Adrenal gland (tissue), 12 donors: ENCODE measurements around the gene EDNRB. TPM values are rescaled to one million over a fixed set of nuclear protein-coding genes. Genes with fewer than 3 reads are reported as not detected.
A peak's percentile ranks its signal among the peaks of the same experiment; 100 is the strongest.
"Not testable (repeated sequence)": the region's sequence is repeated elsewhere in the genome, so short reads cannot be mapped to it uniquely, and the experiment has no call there.

Source experiments
- DNase-seq, 7 donors: peaks; one replicate each; pipeline ENCODE4 v3.0.0-alpha.2; 2019 to 2020
- H3K27ac ChIP-seq, 5 donors: fragments of 200-600 bp; sonication (generic) in 4 of 5; 1 replicate in 3 of 5; 2 replicates in 2 of 5; pipeline versions ENCODE4 v1.5.1 to v1.8.0; 2016 to 2020; ENCODE audit warnings: mild to moderate bottlenecking in 1 of 5
- H3K27me3 ChIP-seq: fragments of 200-600 bp; 2 replicates; pipeline ENCODE4 v1.8.0; 2021
- H3K36me3 ChIP-seq, 2 donors: fragments of 200-600 bp; replicated peaks in 1 of 2; 1 replicate in 1 of 2; 2 replicates in 1 of 2; pipeline versions ENCODE4 v1.5.1 to v1.8.0; 2018 to 2022
- H3K4me1 ChIP-seq, 2 donors: fragments of 200-600 bp; replicated peaks in 1 of 2; 1 replicate in 1 of 2; 2 replicates in 1 of 2; pipeline versions ENCODE4 v1.5.1 to v1.8.0; 2018 to 2021
- H3K4me3 ChIP-seq, 4 donors: fragments of 200-600 bp; sonication (generic) in 3 of 4; one replicate each; pipeline ENCODE4 v1.5.1; 2016 to 2018
- H3K9me3 ChIP-seq, 3 donors: fragments of 200-600 bp; sonication (generic) in 1 of 3; replicated peaks in 1 of 3; 1 replicate in 2 of 3; 2 replicates in 1 of 3; pipeline versions ENCODE4 v1.5.1 to v1.8.0; 2016 to 2021
- POLR2A ChIP-seq, 2 donors: fragments of 450-650 bp; IDR thresholded peaks; one replicate each; pipeline ENCODE4 v1.6.1; 2017; ENCODE audit warnings: antibody characterized with exemption in 2 of 2, mild to moderate bottlenecking in 2 of 2, moderate library complexity in 1 of 2
- WGBS, 4 donors: extraction: QIAGEN DNeasy Blood & Tissue Kit in 2 of 4; methylation state at CpG; one replicate each; pipeline versions ENCODE4 v1.1.5 to v1.1.7; 2013 to 2017; 5-methylcytosine and 5-hydroxymethylcytosine counted together
- intact Hi-C, 2 donors: fragments of 100-400 bp; cut with DNase I; formaldehyde crosslinking; loops; one replicate each; pipeline versions ENCODE4 v1.14.1 to v1.15.0; 2022 to 2023
- polyA plus RNA-seq, 3 donors: library from polyadenylated mRNA; stranded (reverse); fragments of 200-250 nt in 2 of 3; fragments of 350-450 nt in 1 of 3; fragmentation: Illumina TruSeq in 1 of 3; extraction: RNeasy Lipid Tissue Mini Kit (QIAGEN cat#74804) in 1 of 3; gene quantifications; one replicate each; pipeline ENCODE4 v1.2.3, GENCODE V29; 2013 to 2014
- total RNA-seq, 9 donors: library from RNA; depleted of rRNA in 4 of 9; stranded (reverse); fragments of >200 nt in 4 of 9; fragments of 120-200 nt in 1 of 9; fragmentation: NEBNext Ultra II Directional in 1 of 9; extraction: Animal tissue kit (Norgen Biotek cat#: 25700) in 1 of 9; gene quantifications; one replicate each; pipeline versions ENCODE4 v1.1.0 to v1.2.4, GENCODE V29; 2013 to 2023
- TF ChIP-seq, protein P1 (sequence below), 6 experiments: fragments of 450-650 bp in 4 of 6; fragments of 200-600 bp in 2 of 6; sonication (generic) in 1 of 6; IDR thresholded peaks; 1 replicate in 5 of 6; 2 replicates in 1 of 6; pipeline versions ENCODE4 v1.5.1 to v1.8.0; 2016 to 2021; ENCODE audit warnings: antibody characterized with exemption in 6 of 6, mild to moderate bottlenecking in 2 of 6, moderate library complexity in 1 of 6
- donor health status: healthy with polysubstance abuse.
- donor health status: Bipolar disorder and iron deficiency.
- donor health status: DM: yes; HTN: yes; CAD: no.
- donor health status: DM: no; HTN: no; CAD: no.
- donor health status: DM: no; HTN: no; CAD: no.
- donor health status: DM: yes; HTN: yes; CAD: no.

EDNRB gene
- total and polyA plus RNA-seq, 12 donors: 14.0 to 216 (median 91.5) TPM

GRCh38 chr13:77859450-77859849 is 59.2 kb downstream of the EDNRB start:
- 59 to 69% (median 63%) methylated on average over 8 of the region's 8 CpGs for WGBS, 4 donors
- Histone ChIP-seq H3K36me3 (no peaks in the 10 kb centered on the region), H3K27ac (peak overlapping the region in 3 of 5 donors; percentile 11 to 64 (median 59)), H3K4me1 (no peaks in the 10 kb centered on the region), H3K27me3 (no peaks in the 10 kb centered on the region), H3K4me3 (no peak overlapping the region), H3K9me3 (no peaks in the 10 kb centered on the region)
- intact Hi-C loops: no loop called here
- DNase-seq: peak in 5 of 7 donors; percentile 17 to 59 (median 35)
- TF ChIP-seq POLR2A (IDR thresholded peaks at IDR 0.05): no peak
- TF ChIP-seq, protein P1, sequence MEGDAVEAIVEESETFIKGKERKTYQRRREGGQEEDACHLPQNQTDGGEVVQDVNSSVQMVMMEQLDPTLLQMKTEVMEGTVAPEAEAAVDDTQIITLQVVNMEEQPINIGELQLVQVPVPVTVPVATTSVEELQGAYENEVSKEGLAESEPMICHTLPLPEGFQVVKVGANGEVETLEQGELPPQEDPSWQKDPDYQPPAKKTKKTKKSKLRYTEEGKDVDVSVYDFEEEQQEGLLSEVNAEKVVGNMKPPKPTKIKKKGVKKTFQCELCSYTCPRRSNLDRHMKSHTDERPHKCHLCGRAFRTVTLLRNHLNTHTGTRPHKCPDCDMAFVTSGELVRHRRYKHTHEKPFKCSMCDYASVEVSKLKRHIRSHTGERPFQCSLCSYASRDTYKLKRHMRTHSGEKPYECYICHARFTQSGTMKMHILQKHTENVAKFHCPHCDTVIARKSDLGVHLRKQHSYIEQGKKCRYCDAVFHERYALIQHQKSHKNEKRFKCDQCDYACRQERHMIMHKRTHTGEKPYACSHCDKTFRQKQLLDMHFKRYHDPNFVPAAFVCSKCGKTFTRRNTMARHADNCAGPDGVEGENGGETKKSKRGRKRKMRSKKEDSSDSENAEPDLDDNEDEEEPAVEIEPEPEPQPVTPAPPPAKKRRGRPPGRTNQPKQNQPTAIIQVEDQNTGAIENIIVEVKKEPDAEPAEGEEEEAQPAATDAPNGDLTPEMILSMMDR (IDR thresholded peaks at IDR 0.05): no peak

GRCh38 chr13:77857531-77858209 is 61.0 kb downstream of the EDNRB start:
- Histone ChIP-seq H3K4me3 (no peak overlapping the region), H3K9me3 (no peaks in the 10 kb centered on the region), H3K4me1 (no peaks in the 10 kb centered on the region), H3K36me3 (no peaks in the 10 kb centered on the region), H3K27me3 (no peaks in the 10 kb centered on the region), H3K27ac (no peak overlapping the region)
- TF ChIP-seq, protein P1 (IDR thresholded peaks at IDR 0.05): no peak
- TF ChIP-seq POLR2A (IDR thresholded peaks at IDR 0.05): no peak
- intact Hi-C loops: no loop called here
- no peak for DNase-seq

DNA sequence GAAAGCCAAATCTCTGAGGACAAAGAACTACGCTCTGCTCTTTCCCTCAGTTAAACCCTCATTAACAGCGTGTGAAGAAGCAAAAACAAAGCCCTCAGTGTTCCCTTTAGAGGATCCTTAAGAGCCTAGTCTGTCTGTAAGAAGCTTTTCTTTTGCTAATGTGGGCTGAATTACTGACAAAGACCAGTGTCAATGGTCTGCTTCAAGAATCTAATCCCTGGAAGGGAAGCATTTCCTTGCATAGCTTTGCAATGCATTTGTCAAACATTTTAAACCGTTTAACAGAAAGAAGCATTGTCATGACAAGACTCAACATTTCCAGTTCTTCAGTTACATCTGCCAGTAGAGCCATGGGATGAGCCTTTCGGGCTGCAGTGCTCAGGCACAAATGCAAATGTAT is 64.9 kb downstream of the EDNRB start:
- no peaks in the 10 kb centered on the region for H3K4me1 ChIP-seq
- no peaks in the 10 kb centered on the region for H3K27me3 ChIP-seq
- no peak for DNase-seq
- no peaks in the 10 kb centered on the region for H3K36me3 ChIP-seq
- WGBS, 4 donors: 62 to 71% (median 65%) methylated on average over 4 of the region's 4 CpGs
- H3K4me3 ChIP-seq: no peak overlapping the region
- TF ChIP-seq POLR2A (IDR thresholded peaks at IDR 0.05): no peak
- TF ChIP-seq, protein P1 (IDR thresholded peaks at IDR 0.05): no peak
- no peaks in the 10 kb centered on the region for H3K9me3 ChIP-seq
- intact Hi-C loops: no loop called here
- no peak overlapping the region for H3K27ac ChIP-seq

DNA sequence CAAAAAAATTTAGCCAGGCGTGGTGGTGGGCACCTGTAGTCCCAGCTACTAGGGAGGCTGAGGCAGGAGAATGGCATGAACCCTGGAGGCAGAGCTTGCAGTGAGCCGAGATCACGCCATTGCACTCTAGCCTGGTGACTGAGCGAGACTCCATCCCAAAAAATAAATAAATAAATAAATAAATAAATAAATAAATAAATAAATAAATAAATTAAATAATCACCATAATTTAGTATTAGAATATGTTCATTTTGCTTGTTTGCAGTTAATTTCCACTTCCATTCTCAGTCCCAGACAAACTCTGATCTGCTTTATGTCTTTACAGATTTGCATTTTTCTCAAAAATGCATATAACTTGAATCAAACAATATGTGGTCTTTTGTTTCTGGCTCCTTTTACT is 70.6 kb downstream of the EDNRB start:
- intact Hi-C loops, H3K27ac ChIP-seq, H3K9me3 ChIP-seq, H3K27me3 ChIP-seq, H3K4me1 ChIP-seq, DNase-seq, H3K4me3 ChIP-seq, H3K36me3 ChIP-seq: not testable (repeated sequence)
- 96 to 100% (median 97%) methylated on average over 4 of the region's 4 CpGs for WGBS, 4 donors

GRCh38 chr13:77846173-77846572 is 72.5 kb downstream of the EDNRB start:
- no peak overlapping the region for H3K4me3 ChIP-seq
- no peak for TF ChIP-seq POLR2A (IDR thresholded peaks at IDR 0.05)
- TF ChIP-seq, protein P1 (IDR thresholded peaks at IDR 0.05): no peak
- no peaks in the 10 kb centered on the region for H3K4me1 ChIP-seq
- no peak for DNase-seq
- WGBS, 4 donors: 68 to 88% (median 80%) methylated on average over 1 of the region's 1 CpG
- H3K27ac ChIP-seq: no peak overlapping the region
- intact Hi-C loops: no loop called here
- no peaks in the 10 kb centered on the region for H3K9me3 ChIP-seq
- no peaks in the 10 kb centered on the region for H3K27me3 ChIP-seq
- no peaks in the 10 kb centered on the region for H3K36me3 ChIP-seq
